Glutamatergic neuron (in vitro differentiated cells): ENCODE data around the gene PSME3. TPM values are rescaled to one million over a fixed set of nuclear protein-coding genes. Genes with fewer than 3 reads are reported as not detected.

Source experiments
- DNase-seq: peaks from one replicate; pipeline ENCODE4 v3.0.0; 2022
- H3K27ac Mint-ChIP-seq: one replicate; pipeline ENCODE4 v1.8.0; 2020; ENCODE audit warnings: mild to moderate bottlenecking, mixed read lengths, inconsistent platforms; ENCODE audit not compliant: unreplicated experiment
- H3K27me3 Mint-ChIP-seq: one replicate; pipeline ENCODE4 v1.8.0; 2020; ENCODE audit warnings: mild to moderate bottlenecking, moderate library complexity, mixed read lengths, inconsistent platforms; ENCODE audit not compliant: unreplicated experiment
- H3K36me3 Mint-ChIP-seq: one replicate; pipeline ENCODE4 v1.8.0; 2020; ENCODE audit warnings: mild to moderate bottlenecking, mixed read lengths, inconsistent platforms; ENCODE audit not compliant: unreplicated experiment
- H3K4me1 Mint-ChIP-seq: one replicate; pipeline ENCODE4 v1.8.0; 2020; ENCODE audit warnings: mild to moderate bottlenecking, low read depth, mixed read lengths, inconsistent platforms; ENCODE audit not compliant: unreplicated experiment
- H3K4me3 Mint-ChIP-seq: one replicate; pipeline ENCODE4 v1.8.0; 2020; ENCODE audit warnings: mild to moderate bottlenecking, mixed read lengths, inconsistent platforms; ENCODE audit not compliant: unreplicated experiment
- H3K9me3 Mint-ChIP-seq: one replicate; pipeline ENCODE4 v1.8.0; 2020; ENCODE audit warnings: mild to moderate bottlenecking, moderate library complexity, mixed read lengths, inconsistent platforms; ENCODE audit not compliant: unreplicated experiment
- CTCF ChIP-seq: fragments of 200-600 bp; sonication (generic); IDR thresholded peaks from one replicate; pipeline ENCODE4 v1.5.0; 2021; ENCODE audit not compliant: partially characterized antibody, unreplicated experiment
- total RNA-seq: library from RNA; stranded (reverse); fragmentation: NEBNext Ultra II Directional; extraction: Animal tissue kit (Norgen Biotek cat#: 25700); gene quantifications from one replicate; pipeline ENCODE4 v1.2.1, GENCODE V29; 2021; ENCODE audit not compliant: unreplicated experiment

PSME3 gene
- total RNA-seq, 1 donor from 2014 or later = 127 TPM

- H3K36me3 Mint-ChIP-seq = no peaks in the 10 kb centered on the region
- no peaks in the 10 kb centered on the region for H3K27me3 Mint-ChIP-seq
- H3K9me3 Mint-ChIP-seq = no peaks in the 10 kb centered on the region
Measured at GRCh38 chr17:42817866-42818265, 15.3 kb upstream of the PSME3 start.

DNA sequence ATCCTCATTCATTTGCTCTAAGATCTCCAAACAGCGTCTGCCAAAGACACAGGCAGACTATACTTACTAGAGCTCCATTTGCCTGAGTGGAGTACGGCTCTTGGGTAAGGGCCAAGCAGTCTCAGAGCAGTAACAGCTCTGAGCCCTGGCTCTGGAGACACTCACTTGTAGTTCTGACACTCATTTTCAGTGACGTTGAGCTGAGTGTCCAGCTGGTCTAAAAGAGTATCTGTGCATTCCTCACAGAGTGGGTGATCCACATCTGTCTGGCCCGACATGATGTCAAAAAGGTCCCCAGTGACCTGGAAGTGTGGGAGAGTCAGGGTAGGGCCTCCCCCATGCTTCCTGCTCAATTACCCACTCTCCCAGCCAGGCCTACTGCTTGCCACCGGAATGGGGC lies 14.8 kb upstream of the PSME3 start:
- no peaks in the 10 kb centered on the region for H3K27me3 Mint-ChIP-seq
- DNase-seq = no peak
- no peaks in the 10 kb centered on the region for H3K9me3 Mint-ChIP-seq
- no peak for TF ChIP-seq CTCF
- H3K4me1 Mint-ChIP-seq = peaks cover 2% of the 10 kb centered on the region
- H3K4me3 Mint-ChIP-seq = no peak overlapping the region
- no peaks in the 10 kb centered on the region for H3K36me3 Mint-ChIP-seq
- no peak overlapping the region for H3K27ac Mint-ChIP-seq

More at GRCh38 chr17:42817866-42818265, 15.3 kb upstream of the PSME3 start:
- TF ChIP-seq CTCF = no peak
- no peak overlapping the region for H3K27ac Mint-ChIP-seq
- DNase-seq = no peak
- H3K4me3 Mint-ChIP-seq = no peak overlapping the region
- no peaks in the 10 kb centered on the region for H3K4me1 Mint-ChIP-seq

DNA sequence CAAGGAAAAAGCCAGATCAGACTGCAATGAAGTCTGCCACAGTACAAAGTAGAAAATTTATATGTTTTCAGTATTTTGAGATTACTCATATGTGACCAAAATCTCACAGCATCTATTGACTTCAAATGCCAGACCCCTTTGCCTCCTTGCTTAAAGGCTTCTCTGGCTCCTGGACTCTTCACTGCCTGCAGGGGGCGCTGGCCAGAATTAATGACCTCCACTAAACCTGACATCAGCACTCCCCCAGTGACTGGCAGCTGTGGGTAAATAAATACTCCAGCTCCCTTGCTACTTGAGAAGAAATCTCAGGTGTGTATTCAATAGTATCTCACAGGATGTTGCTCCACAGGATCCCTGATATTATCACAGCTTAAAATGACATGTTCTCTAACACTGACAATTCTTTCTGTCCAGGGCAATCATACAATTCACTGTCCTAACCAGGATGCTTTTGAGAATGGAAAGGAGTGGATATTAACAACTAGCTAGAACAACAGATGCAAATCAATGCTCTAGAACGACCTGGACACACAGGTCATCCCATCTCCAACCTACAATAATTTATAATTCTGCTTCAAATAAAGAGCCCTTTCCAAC lies 13.2 kb upstream of the PSME3 start:
- peak; percentile 83 for TF ChIP-seq CTCF
- H3K27ac Mint-ChIP-seq = peak overlapping the region; percentile 8

GRCh38 chr17:42821176-42821575 lies 12.0 kb upstream of the PSME3 start:
- DNase-seq = no peak
- no peak overlapping the region for H3K27ac Mint-ChIP-seq
- peaks cover 5% of the 10 kb centered on the region for H3K4me1 Mint-ChIP-seq
- no peaks in the 10 kb centered on the region for H3K36me3 Mint-ChIP-seq
- no peak for TF ChIP-seq CTCF
- no peak overlapping the region for H3K4me3 Mint-ChIP-seq
- H3K9me3 Mint-ChIP-seq = no peaks in the 10 kb centered on the region
- H3K27me3 Mint-ChIP-seq = peaks cover 5% of the 10 kb centered on the region

More for the DNA sequence above, 13.2 kb upstream of the PSME3 start:
- H3K4me3 Mint-ChIP-seq = no peak overlapping the region
- peaks cover 5% of the 10 kb centered on the region for H3K4me1 Mint-ChIP-seq
- peak; percentile 83 for DNase-seq
- no peaks in the 10 kb centered on the region for H3K9me3 Mint-ChIP-seq
- H3K27me3 Mint-ChIP-seq = peaks cover 3% of the 10 kb centered on the region
- H3K36me3 Mint-ChIP-seq = no peaks in the 10 kb centered on the region

DNA sequence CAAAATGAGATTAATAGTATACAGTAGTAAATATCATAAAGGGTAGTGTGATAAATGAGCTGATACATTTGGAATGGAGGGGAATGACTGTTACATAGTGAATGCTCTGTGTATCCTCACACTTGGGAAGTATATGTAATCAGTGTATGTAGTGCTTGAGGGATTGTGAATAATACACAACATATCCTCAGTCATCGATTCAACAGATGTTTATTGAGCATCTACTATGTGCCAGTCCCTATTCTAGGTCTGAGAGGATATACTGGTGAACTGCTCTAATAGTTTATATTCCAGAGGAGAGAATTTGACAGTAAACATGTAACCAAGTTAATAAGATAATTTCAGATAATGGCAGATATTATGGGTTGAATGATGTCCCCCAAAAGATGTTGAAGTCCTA lies 5.7 kb upstream of the PSME3 start:
- TF ChIP-seq CTCF = no peak
- H3K4me1 Mint-ChIP-seq = peaks cover 5% of the 10 kb centered on the region
- no peak overlapping the region for H3K4me3 Mint-ChIP-seq
- no peak for DNase-seq
- no peak overlapping the region for H3K27ac Mint-ChIP-seq
- H3K36me3 Mint-ChIP-seq = no peaks in the 10 kb centered on the region
- peaks cover under 1% of the 10 kb centered on the region for H3K9me3 Mint-ChIP-seq
- peaks cover 5% of the 10 kb centered on the region for H3K27me3 Mint-ChIP-seq
